ENCODE data around the gene CDH13. TPM values are rescaled to one million over a fixed set of nuclear protein-coding genes. Genes with fewer than 3 reads are reported as not detected.

CDH13 gene
- total and polyA plus RNA-seq, 9 donors, result 1.9 to 34.2 (median 4.8) TPM

GRCh38 chr16:83220066-83220465, 593.3 kb downstream of the CDH13 start:
- Histone ChIP-seq H3K27me3 (no peaks in the 10 kb centered on the region), H3K4me1 (ENCODE audit: insufficient read depth) (no peaks in the 10 kb centered on the region), H3K9me3 (no peaks in the 10 kb centered on the region), H3K4me3 (no peak overlapping the region), H3K36me3 (no peaks in the 10 kb centered on the region), H3K27ac (no peak overlapping the region)
- intact Hi-C loops (cut with DNase I), result no loop called here
- no peak for DNase-seq
- WGBS, 3 donors, result 88 to 90% (median 89%) methylated on average over 9 of the region's 9 CpGs
- no peak for TF ChIP-seq EP300 (IDR thresholded peaks at IDR 0.05)

- intact Hi-C loops (cut with DNase I), result no loop called here
- TF ChIP-seq POLR2A (IDR thresholded peaks at IDR 0.05), result no peak
- no peak for TF ChIP-seq EP300 (IDR thresholded peaks at IDR 0.05)
- no peak for TF ChIP-seq CTCF (IDR thresholded peaks at IDR 0.05)
- Histone ChIP-seq H3K4me3 (no peak overlapping the region), H3K4me1 (ENCODE audit: insufficient read depth) (no peaks in the 10 kb centered on the region), H3K27ac (no peak overlapping the region), H3K36me3 (no peaks in the 10 kb centered on the region), H3K9me3 (no peaks in the 10 kb centered on the region), H3K27me3 (no peaks in the 10 kb centered on the region)
- no peak for DNase-seq
- WGBS, 3 donors, result 75 to 92% (median 79%) methylated on average over 3 of the region's 3 CpGs
Measured at GRCh38 chr16:83224642-83225041, 597.9 kb downstream of the CDH13 start.

GRCh38 chr16:83227336-83227735, 600.6 kb downstream of the CDH13 start:
- 53 to 63% (median 53%) methylated on average over 6 of the region's 6 CpGs for WGBS, 3 donors

GRCh38 chr16:83231729-83232128, 605.0 kb downstream of the CDH13 start:
- no peak overlapping the region for H3K27ac ChIP-seq
- DNase-seq, result no peak
- WGBS, 3 donors, result 71 to 73% (median 73%) methylated on average over 5 of the region's 5 CpGs
- intact Hi-C loops (cut with DNase I), result no loop called here
- H3K36me3 ChIP-seq, result no peaks in the 10 kb centered on the region
- TF ChIP-seq POLR2A (IDR thresholded peaks at IDR 0.05), result no peak
- TF ChIP-seq EP300 (IDR thresholded peaks at IDR 0.05), result no peak
- no peak for TF ChIP-seq CTCF (IDR thresholded peaks at IDR 0.05)
- no peak overlapping the region for H3K4me3 ChIP-seq
- H3K27me3 ChIP-seq, result no peaks in the 10 kb centered on the region
- no peaks in the 10 kb centered on the region for H3K4me1 ChIP-seq (ENCODE audit: insufficient read depth)
- no peaks in the 10 kb centered on the region for H3K9me3 ChIP-seq

More at GRCh38 chr16:83227336-83227735, 600.6 kb downstream of the CDH13 start:
- H3K4me1 ChIP-seq (ENCODE audit: insufficient read depth), result no peaks in the 10 kb centered on the region
- H3K9me3 ChIP-seq, result no peaks in the 10 kb centered on the region
- no peak overlapping the region for H3K4me3 ChIP-seq
- intact Hi-C loops (cut with DNase I), result no loop called here
- no peaks in the 10 kb centered on the region for H3K27me3 ChIP-seq
- no peak overlapping the region for H3K27ac ChIP-seq
- no peaks in the 10 kb centered on the region for H3K36me3 ChIP-seq
- DNase-seq, result no peak
- no peak for TF ChIP-seq CTCF (IDR thresholded peaks at IDR 0.05)
- TF ChIP-seq POLR2A (IDR thresholded peaks at IDR 0.05), result no peak
- no peak for TF ChIP-seq EP300 (IDR thresholded peaks at IDR 0.05)

- Histone ChIP-seq H3K27me3 (no peaks in the 10 kb centered on the region), H3K4me3 (no peak overlapping the region), H3K27ac (no peak overlapping the region), H3K4me1 (ENCODE audit: insufficient read depth) (no peaks in the 10 kb centered on the region), H3K36me3 (no peaks in the 10 kb centered on the region), H3K9me3 (no peaks in the 10 kb centered on the region)
- 52 to 74% (median 52%) methylated on average over 8 of the region's 8 CpGs for WGBS, 3 donors
- no peak for DNase-seq
- intact Hi-C loops (cut with DNase I), result no loop called here
- TF ChIP-seq EP300 (IDR thresholded peaks at IDR 0.05), result no peak
- no peak for TF ChIP-seq POLR2A (IDR thresholded peaks at IDR 0.05)
- no peak for TF ChIP-seq CTCF (IDR thresholded peaks at IDR 0.05)
Measured at GRCh38 chr16:83233153-83233552, 606.4 kb downstream of the CDH13 start.
